ENCODE data around the gene CDK18.

Gene CDK18

DNA sequence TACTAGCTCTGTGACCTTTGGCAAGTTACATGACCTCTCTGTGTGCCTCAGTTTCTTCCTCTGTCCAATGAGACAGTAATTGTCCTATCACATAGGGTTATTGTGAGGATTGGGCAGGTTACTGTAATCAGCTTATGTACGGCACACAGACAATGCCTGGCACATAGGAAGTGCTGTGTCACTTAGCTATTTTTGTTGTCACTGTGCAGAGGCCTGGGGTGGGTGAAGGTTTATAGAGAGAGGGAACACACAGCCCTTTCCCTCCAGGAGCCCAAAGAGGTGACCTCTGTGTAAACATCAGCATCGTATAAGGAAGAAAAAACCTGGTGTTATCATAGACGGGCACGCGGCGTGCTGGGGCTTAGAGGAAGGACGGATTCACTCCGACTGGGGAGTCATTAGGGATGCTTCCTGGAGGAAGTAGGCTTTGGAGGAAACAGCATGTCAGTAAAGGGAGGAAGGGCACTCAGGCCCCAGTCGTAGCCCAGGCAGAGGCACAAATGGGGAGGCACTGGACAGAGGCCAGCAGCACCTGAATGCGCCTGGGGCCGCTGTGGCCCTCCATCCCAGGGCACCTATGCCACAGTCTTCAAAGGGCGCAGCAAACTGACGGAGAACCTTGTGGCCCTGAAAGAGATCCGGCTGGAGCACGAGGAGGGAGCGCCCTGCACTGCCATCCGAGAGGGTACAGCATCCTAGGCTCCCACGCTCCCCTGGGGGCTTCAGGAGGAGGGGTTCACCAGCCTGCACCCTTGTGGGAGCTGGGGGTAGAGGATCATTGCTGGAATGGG lies 21.2 kb downstream of the CDK18 start:
- no peak for DNase-seq

DNA sequence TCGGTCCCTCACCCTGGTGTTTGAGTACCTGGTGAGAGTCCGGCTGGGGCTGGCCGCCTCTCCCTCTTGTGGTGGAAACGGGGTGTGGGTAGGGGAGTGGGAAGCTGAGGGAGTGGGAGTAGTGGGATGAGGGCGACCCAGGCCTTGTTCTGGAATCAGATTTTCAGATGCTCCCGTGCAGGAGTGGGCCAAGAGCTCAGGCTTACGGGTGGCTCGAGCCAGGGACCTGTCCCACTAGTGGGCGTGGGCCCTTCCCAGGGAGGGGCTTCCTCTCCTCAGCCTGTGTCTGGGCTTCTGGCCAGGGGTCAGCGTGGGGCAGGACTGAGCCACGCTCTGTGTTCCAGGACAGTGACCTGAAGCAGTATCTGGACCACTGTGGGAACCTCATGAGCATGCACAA lies 22.0 kb downstream of the CDK18 start:
- DNase-seq: no peak

DNA sequence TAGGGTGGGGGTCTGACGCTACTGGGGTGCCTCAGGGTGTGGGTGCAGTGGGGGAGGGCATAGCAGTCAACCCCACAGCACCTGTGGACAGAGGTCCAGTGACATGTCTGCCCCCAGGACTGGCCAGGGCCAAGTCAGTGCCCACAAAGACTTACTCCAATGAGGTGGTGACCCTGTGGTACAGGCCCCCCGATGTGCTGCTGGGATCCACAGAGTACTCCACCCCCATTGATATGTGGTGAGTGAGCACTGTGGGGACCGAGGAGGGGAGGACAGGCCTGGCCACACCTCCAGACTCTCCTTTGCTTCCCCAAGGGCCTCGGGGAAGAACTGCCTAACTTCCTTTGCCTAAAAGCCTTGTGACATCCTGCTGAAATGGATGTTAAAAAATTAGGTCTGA lies 23.5 kb downstream of the CDK18 start:
- DNase-seq: no peak

GRCh38 chr1:205528446-205528886 lies 24.0 kb downstream of the CDK18 start:
- no peak for DNase-seq

- peak; percentile 87 for DNase-seq
Measured at GRCh38 chr1:205528887-205529825, 24.7 kb downstream of the CDK18 start.

DNA sequence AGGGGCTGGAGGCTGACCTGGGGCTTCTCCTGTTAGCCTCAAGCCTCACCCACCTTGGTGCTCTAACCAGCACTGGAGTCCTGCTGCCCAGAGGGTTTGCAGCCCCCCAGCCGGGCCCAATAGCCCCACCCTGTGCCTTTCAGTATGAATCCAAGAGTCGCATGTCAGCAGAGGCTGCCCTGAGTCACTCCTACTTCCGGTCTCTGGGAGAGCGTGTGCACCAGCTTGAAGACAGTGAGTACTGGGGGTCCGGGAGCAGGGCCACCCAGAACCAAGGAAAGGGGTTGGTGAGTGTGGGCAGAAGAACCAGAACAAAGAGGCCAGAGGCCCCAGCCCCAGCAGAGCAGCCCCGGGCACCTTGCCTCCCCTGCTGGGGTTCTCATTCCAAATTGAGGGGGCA lies 25.6 kb downstream of the CDK18 start:
- no peak for DNase-seq

GRCh38 chr1:205531191-205532025 lies 26.9 kb downstream of the CDK18 start:
- DNase-seq: no peak

GRCh38 chr1:205532026-205532898 lies 27.8 kb downstream of the CDK18 start:
- no peak for DNase-seq

GRCh38 chr1:205532996-205533735 lies 28.7 kb downstream of the CDK18 start:
- no peak for DNase-seq

DNA sequence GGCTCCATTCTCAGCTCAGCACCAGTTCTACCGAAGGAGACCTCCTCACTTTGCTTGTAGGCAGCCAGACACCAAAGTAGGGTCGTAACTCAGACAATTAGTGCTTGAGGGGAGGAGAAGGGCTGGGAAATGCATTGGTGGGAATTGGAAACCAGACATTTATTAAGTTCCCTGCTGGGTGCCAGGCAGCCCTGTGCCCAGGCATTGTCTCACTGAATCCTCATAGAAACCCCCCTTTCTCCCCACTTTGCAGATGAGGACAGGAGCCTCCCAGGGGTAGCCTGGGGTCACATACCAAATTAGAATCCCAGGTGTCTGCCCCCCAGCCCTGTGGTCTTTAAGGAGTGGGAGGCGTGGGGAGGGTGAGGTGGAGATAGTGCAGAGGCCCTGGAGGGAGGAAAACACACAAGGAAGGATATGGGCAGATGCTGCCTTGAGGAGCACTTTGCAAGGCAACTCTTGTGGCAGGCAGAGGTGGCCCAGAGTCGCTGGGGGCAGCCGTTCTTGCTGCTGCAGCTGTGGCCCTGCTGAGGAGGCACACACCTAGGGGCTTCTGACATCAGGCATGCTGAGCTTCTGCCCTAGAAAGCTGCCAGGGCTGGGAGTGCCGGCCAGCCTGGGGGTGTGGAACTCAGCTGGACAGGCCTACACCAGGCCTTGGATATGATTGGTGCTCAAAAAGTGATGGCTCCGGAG lies 29.4 kb downstream of the CDK18 start:
- no peak for DNase-seq

GRCh38 chr1:205534444-205534985 lies 30.0 kb downstream of the CDK18 start:
- DNase-seq: no peak

DNA sequence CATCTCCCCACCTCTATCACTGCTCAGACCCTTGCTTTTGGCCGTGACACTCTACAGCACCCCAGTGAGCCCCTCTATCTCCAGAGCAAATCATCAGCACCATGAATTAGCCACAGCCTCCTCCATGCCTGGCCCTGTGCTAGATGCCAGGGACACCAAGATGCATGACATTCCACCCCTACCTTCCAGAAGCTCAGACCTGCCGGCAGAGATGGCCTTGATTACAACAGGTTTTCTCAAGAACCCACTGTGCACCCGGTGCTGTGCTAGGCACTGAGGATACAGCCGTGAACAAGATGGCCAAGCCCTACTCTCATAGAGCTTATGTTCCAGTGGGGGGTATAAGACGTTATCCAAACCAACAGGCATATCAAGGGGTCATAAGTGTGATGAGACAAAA lies 30.6 kb downstream of the CDK18 start:
- no peak for DNase-seq

GRCh38 chr1:205535866-205536758 lies 31.6 kb downstream of the CDK18 start:
- DNase-seq: no peak

- no peak for DNase-seq
Measured at GRCh38 chr1:205536759-205537361, 32.4 kb downstream of the CDK18 start.

- DNase-seq: no peak
Measured at GRCh38 chr1:205537386-205538018, 33.0 kb downstream of the CDK18 start.

DNA sequence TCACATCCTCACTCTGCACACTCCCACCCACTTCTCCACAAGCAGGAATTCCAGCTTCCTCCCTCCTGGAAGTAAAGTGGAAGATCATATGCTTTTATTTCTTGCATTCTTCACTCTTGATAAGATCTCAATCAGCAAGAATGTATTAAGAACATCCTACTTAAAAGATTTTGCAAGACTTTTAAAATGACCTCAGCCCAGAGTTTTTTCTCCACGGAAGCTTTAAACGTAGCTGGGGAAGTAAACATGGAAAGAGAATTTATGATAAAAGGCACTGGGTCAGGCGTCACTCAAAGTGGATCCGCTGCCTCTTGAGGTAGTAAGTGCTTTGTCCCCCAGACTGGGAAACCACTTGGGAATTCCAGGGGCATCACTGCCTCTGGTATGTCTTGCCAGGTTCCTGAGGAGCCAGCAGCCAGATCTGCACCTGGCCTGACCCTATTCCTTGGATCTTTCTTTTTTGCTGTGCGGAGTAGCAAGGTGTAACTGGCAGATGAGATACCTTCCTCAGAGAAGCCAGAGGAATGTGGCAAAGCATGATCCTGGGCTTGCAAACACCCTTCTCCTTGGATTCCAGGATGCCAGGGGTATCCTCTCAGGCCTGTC lies 33.9 kb downstream of the CDK18 start:
- DNase-seq: peak; percentile 33

DNA sequence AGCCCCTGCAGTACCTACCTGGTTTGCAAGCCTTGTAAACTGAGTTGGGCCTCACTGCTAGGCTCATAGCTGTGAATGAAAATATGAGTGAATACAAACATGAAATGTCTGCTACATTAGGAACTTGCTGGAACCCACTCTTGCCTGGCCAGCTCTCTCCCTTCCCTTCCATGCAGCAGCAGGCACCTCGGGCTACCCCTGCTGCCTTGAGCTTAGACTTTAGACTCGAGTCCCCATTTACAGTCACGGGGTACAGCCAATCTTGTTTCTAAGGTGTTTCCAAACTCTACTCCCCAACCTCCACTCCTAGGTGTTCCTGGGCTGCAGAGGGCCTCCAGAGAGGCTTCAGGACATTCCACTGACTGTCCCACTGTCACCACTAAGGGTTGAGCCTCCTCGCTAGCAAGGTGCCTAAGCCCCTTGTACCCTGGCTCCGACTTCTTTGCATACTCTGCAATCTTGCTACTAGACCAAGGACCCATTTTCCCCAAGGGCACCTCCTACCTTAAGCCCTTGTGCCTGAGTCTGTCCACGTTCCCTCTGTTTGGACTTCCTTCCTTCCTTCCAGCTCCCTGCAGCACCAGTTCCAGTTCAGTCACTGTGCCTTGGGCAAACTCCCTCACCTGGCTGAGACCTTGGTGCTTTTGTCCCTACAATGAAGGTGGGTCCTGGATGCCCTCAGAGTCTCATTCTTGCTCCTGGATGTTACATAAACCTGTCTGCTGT lies 36.9 kb downstream of the CDK18 start:
- no peak for DNase-seq

Measured in suppressor macrophage treated with lipopolysaccharide for 4 hours (primary cell).